ENCODE data around the gene PLK3.

DNA sequence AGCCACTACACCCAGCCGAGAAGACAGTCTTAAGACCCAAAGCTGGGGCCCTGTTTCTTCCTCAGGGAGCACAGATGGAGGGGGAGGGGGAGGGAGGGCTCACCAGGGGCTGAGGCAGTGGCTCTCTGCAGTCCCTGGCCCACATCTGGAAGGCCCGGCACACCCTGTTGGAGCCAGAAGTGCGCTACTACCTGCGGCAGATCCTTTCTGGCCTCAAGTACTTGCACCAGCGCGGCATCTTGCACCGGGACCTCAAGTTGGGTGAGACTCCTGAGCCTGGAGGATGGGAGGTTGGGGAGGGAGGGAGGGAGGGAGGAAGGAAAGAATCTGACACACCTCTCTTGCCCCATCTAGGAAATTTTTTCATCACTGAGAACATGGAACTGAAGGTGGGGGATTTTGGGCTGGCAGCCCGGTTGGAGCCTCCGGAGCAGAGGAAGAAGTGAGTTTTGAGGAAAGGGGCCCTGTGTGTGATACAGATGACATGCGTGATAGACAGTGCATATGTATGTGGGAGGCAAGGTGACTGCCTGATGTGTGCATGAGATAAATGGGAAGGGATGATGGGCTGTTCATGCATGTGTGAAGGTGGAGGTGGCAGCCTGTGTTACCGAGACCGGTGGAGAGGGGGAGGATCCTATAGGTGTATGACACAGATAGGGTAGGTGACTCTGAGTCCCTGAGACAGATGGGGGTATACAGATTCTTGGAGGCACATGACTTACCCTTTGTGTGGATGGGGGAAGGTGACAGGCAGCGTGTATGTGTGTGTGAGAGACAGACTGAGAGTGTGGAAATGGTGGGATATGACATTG is 1.5 kb downstream of the PLK3 start:
- TF ChIP-seq, protein P1, sequence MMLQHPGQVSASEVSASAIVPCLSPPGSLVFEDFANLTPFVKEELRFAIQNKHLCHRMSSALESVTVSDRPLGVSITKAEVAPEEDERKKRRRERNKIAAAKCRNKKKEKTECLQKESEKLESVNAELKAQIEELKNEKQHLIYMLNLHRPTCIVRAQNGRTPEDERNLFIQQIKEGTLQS (IDR thresholded peaks at IDR 0.05), result no peak
- TF ChIP-seq, protein P1 (CRISPR knock-in tag; conservative IDR thresholded peaks at IDR 0.05), result no peak
- no peak for TF ChIP-seq TAF1 (IDR thresholded peaks at IDR 0.05; ENCODE audit: control insufficient read depth, extremely low read depth, insufficient read depth, low read length, severe bottlenecking)
